Left renal pelvis (tissue), 4 donors: ENCODE results near the gene HKDC1. TPM values are rescaled to one million over a fixed set of nuclear protein-coding genes. Genes with fewer than 3 reads are reported as not detected.
"Not testable (repeated sequence)": the region's sequence is repeated elsewhere in the genome, so short reads cannot be mapped to it uniquely, and the experiment has no call there.

Source experiments
- DNase-seq, 4 donors: peaks; one replicate each; pipeline ENCODE4 v3.0.0-alpha.2; 2013; ENCODE audit warnings: low read depth in 4 of 4, low spot score in 3 of 4
- polyA plus RNA-seq, 4 donors: library from polyadenylated mRNA; unstranded; fragments of 120-200 nt; gene quantifications; one replicate each; pipeline ENCODE4 v1.2.1, GENCODE V29; 2013; ENCODE audit not compliant: insufficient read length in 4 of 4

The HKDC1 gene
- polyA plus RNA-seq, 4 donors: 0.42 to 19.0 (median 13.9) TPM

- no peak for DNase-seq
Observed at GRCh38 chr10:69270990-69271389, 50.9 kb downstream of the HKDC1 start.

- no peak for DNase-seq
Observed at GRCh38 chr10:69272624-69273023, 52.5 kb downstream of the HKDC1 start.

- no peak for DNase-seq
Observed at GRCh38 chr10:69275444-69275843, 55.3 kb downstream of the HKDC1 start.

DNA sequence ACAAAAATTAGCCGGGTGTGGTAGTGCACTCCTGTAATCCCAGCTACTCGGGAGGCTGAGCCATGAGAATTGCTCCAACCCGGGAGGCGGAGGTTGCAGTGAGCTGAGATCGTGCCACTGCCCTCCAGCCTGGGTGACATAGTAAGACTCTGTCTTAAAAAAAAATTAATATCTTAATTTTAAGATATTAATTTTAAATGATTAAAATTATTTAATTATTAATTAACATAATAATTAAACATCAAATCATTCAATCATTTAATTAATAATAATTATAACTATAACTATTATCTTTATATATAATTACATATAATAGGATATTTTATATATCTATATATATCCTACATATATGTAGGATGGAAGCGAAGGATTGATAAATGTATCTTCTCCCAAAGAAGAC is 56.4 kb downstream of the HKDC1 start:
- DNase-seq: no peak

GRCh38 chr10:69278446-69278963 is 58.4 kb downstream of the HKDC1 start, which contains the start of gene HK1:
Gene HK1 (plus strand): TSS chr10:69278496.
- no peak for DNase-seq

DNA sequence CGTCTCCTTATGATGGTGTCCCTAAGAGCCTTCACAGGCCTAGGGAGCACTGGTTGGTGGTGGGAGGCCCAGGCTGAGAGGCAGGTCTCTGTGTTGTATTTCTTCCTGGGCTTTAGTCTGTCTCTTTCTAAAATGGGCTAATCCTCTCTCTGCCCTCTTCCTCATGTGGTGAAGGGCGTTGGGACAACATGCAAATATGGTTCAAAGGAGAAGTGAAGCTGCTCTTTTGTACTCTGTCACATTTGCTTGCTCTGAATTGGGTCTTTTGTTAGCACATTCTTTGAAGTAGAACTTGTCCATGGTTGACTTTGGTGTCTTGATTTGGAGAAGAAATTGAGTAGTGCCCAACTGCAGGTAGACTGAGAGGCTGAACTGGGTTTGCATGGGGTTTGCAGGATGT is 59.0 kb downstream of the HKDC1 start:
- DNase-seq: no peak

GRCh38 chr10:69281507-69282413 is 61.6 kb downstream of the HKDC1 start:
- DNase-seq: no peak

GRCh38 chr10:69284402-69284801 is 64.3 kb downstream of the HKDC1 start:
- not testable (repeated sequence) for DNase-seq

GRCh38 chr10:69285699-69286098 is 65.6 kb downstream of the HKDC1 start:
- no peak for DNase-seq

DNA sequence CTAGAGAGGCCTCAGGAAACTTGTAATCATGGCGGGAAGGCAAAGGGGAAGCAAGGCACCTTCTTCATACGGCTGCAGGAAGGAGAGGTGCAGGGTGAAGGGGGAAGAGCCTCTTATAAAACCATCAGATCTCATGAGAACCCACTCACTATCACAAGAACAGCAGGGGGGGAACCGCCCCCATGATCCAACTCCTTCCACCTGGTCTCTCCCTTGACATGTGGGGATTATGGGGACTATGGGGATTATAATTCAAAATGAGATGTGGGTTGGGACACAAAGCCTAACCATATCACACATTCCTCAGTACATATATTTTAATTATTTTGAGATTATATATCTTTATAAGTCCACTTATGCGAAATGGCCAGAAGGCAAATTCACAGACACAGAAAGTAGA is 67.0 kb downstream of the HKDC1 start:
- DNase-seq: no peak

DNA sequence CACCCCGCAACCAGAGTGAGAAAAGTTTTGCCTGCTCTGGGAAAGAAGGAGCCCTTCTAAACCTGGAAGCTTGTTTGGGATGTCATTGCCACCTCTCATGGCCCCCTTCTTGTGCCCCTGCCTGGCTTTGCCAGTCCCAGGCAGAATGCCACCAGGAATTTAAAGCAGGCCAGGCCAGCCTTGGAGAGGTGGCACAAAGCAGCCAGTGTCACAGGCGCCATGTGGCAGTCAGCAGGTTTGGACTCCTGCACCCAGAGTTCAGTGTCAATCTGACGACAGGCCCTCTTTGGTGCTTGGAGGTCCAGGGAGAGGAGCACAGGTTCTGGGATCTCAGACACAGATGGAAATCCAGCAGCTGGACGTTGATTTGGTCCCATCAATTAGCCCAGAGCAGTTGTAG is 70.9 kb downstream of the HKDC1 start:
- DNase-seq: no peak

- no peak for DNase-seq
Observed at GRCh38 chr10:69292459-69292858, 72.3 kb downstream of the HKDC1 start.

DNA sequence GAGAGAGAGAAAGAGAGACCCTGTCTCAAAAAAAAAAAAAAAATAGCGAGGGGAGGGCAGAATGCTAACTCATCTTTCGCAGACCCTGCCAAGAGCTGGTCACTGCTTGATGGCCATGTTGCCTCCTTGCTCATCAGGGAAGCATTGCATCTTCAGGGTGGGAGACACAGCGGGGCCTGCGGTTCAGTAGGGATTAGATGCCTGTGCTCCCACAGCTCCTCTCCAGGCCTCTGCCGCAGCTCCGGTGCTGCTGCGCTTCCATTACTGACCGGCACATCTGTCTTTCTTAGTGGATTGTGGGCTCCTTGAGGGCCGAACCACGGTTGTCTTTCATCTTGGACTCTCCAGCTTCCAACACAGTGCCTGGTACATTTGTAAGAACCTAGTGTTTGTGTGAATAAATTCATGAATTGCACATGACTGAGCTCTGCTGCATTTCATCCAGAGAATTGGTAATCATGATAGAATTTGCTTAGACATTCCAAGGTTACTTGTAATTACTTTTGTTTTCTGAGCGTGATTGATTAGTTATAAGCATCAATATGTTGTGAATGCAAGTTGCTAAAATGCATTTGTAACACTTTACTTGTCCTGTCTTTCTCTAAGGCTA is 75.0 kb downstream of the HKDC1 start:
- no peak for DNase-seq

DNA sequence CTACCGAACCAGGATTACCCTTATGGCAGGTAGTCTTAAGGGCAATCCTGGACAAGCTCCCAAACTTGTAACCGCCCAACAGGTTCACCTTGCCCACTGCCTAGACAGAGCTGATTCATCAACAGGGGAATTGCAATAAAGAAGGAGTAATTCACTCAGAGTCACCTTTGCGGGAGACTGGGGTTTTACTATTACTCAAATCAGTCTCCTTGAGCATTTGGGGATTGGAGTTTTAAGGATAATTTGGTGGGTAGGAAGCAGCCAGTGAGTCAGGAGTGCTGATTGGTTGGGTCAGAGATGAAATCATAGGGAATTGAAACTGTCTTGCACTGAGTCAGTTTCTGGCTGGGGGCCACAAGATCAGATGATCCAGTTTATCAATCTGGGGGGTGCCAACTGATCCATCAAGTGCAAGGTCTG is 83.5 kb downstream of the HKDC1 start:
- DNase-seq: no peak

DNA sequence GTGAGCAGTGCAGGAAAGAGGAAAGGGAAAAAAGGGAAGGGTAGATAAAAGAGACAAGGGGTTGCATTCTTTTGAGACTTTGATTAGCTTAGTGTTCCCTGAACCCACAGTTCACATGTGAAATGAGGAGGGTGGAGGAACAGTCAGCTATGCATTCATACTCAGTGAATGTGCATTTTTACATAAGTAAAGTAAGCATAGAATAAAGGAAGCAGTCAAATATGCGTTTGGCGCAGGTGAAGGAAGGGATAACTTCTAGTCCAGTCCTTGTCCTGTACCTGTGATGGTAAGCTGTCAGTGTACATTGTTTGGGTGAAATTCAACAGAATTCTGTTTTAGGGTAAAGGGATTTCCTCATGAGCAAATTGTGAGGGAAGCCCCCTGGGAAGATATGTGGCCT is 86.3 kb downstream of the HKDC1 start:
- no peak for DNase-seq

GRCh38 chr10:69307434-69307833 is 87.3 kb downstream of the HKDC1 start:
- DNase-seq: no peak

DNA sequence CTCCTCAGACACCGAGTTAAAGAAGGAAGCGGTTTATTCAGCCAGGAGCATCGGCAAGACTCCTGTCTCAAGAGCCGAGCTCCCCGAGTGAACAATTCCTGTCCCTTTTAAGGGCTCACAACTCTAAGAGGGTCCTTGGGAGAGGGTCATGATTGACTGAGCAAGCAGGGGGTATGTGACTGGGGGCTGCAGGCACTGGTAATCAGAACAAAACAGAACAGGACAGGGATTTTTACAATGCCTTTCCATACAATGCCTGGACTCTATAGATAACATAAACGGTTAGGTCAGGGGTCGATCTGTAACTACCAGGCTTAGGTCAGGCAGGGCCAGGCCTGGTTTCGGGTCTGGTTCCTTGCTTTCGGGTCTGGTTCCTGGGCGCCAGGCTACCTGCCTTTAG is 88.2 kb downstream of the HKDC1 start:
- not testable (repeated sequence) for DNase-seq

- no peak for DNase-seq
Observed at GRCh38 chr10:69311309-69311708, 91.2 kb downstream of the HKDC1 start.

- no peak for DNase-seq
Observed at GRCh38 chr10:69312528-69312927, 92.4 kb downstream of the HKDC1 start.

DNA sequence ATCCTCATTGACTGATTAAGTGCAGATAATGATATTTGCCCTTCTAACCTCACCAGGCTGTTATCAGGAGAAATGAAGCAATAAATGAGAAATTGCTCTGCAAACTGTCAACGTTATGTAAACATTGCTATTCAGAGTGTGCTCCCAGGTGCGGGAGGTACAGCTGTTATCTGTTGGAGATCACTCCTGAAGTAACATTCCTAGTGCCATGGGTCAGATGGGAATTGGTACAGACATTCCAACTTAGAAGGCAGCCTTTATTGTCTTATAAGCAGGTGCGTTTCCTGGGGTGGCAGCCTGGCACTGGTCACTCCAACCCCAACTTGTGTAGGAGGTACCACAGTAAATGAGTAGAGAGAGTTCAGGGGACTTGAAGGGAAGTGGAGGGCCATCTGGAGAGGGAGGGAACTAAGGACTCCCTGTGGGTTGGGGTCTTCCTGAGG is 95.0 kb downstream of the HKDC1 start:
- DNase-seq: no peak

GRCh38 chr10:69315610-69316312 is 95.6 kb downstream of the HKDC1 start:
- no peak for DNase-seq
